ENCODE measurements around the gene PFDN4.
"Not testable (repeated sequence)": the region's sequence is repeated elsewhere in the genome, so short reads cannot be mapped to it uniquely, and the experiment has no call there.

Gene PFDN4

GRCh38 chr20:54220722-54221121, 12.8 kb downstream of the PFDN4 start:
- TF ChIP-seq CTCF (conservative IDR thresholded peaks at IDR 0.05): no peak
- no peak overlapping the region for H3K27ac ChIP-seq

GRCh38 chr20:54221353-54221752, 13.5 kb downstream of the PFDN4 start:
- H3K27ac ChIP-seq: no peak overlapping the region; the same call in 1 of the 2 replicates
- TF ChIP-seq CTCF (conservative IDR thresholded peaks at IDR 0.05): no peak

- TF ChIP-seq CTCF (conservative IDR thresholded peaks at IDR 0.05): no peak
- H3K27ac ChIP-seq: peak overlapping the region; percentile 33
Measured at GRCh38 chr20:54221996-54222890, 14.4 kb downstream of the PFDN4 start.

- H3K27ac ChIP-seq: no peak overlapping the region
- TF ChIP-seq CTCF (conservative IDR thresholded peaks at IDR 0.05): no peak
Measured at GRCh38 chr20:54223285-54223684, 15.4 kb downstream of the PFDN4 start.

GRCh38 chr20:54223751-54224150, 15.9 kb downstream of the PFDN4 start:
- no peak overlapping the region for H3K27ac ChIP-seq
- no peak for TF ChIP-seq CTCF (conservative IDR thresholded peaks at IDR 0.05)

- H3K27ac ChIP-seq: not testable (repeated sequence)
Measured at GRCh38 chr20:54224642-54225041, 16.8 kb downstream of the PFDN4 start.

GRCh38 chr20:54227241-54227640, 19.4 kb downstream of the PFDN4 start:
- no peak overlapping the region for H3K27ac ChIP-seq
- TF ChIP-seq CTCF (conservative IDR thresholded peaks at IDR 0.05): no peak

- H3K27ac ChIP-seq: no peak overlapping the region
- TF ChIP-seq CTCF (conservative IDR thresholded peaks at IDR 0.05): no peak
Measured at GRCh38 chr20:54227751-54228150, 19.9 kb downstream of the PFDN4 start.
